ENCODE results near the gene LPCAT1.
A peak's percentile ranks its signal among the peaks of the same experiment; 100 is the strongest.
"Not testable (repeated sequence)": the region's sequence is repeated elsewhere in the genome, so short reads cannot be mapped to it uniquely, and the experiment has no call there.

The LPCAT1 gene

GRCh38 chr5:1463326-1464095 is 60.2 kb downstream of the LPCAT1 start:
- no peak for DNase-seq

GRCh38 chr5:1462358-1462757 is 61.4 kb downstream of the LPCAT1 start:
- DNase-seq: no peak

GRCh38 chr5:1461396-1461795 is 62.4 kb downstream of the LPCAT1 start:
- DNase-seq: no peak

- DNase-seq: no peak
Measured at GRCh38 chr5:1460054-1460682, 63.6 kb downstream of the LPCAT1 start.

GRCh38 chr5:1459435-1459834 is 64.3 kb downstream of the LPCAT1 start:
- not testable (repeated sequence) for DNase-seq

GRCh38 chr5:1456110-1456881 is 67.5 kb downstream of the LPCAT1 start:
- not testable (repeated sequence) for DNase-seq

GRCh38 chr5:1453613-1454012 is 70.1 kb downstream of the LPCAT1 start:
- DNase-seq: no peak

- no peak for DNase-seq
Measured at GRCh38 chr5:1449081-1449630, 74.6 kb downstream of the LPCAT1 start.

GRCh38 chr5:1448511-1449011 is 75.2 kb downstream of the LPCAT1 start:
- no peak for DNase-seq

- DNase-seq: no peak
Measured at GRCh38 chr5:1447671-1448361, 75.9 kb downstream of the LPCAT1 start.

GRCh38 chr5:1446602-1447343 is 77.0 kb downstream of the LPCAT1 start:
- no peak for DNase-seq

GRCh38 chr5:1445689-1446601 is 77.8 kb downstream of the LPCAT1 start:
- DNase-seq: no peak

GRCh38 chr5:1445313-1445688 is 78.5 kb downstream of the LPCAT1 start, which contains the start of gene SLC6A3:
Gene SLC6A3, minus strand, starts transcription at chr5:1445440. Its CDS starts 2,243 bp downstream, at chr5:1443197.
- DNase-seq: peak; percentile 36

- no peak for DNase-seq
Measured at GRCh38 chr5:1444361-1445189, 79.2 kb downstream of the LPCAT1 start.

GRCh38 chr5:1443991-1444360 is 79.8 kb downstream of the LPCAT1 start:
- DNase-seq: no peak

GRCh38 chr5:1443171-1443570 is 80.6 kb downstream of the LPCAT1 start:
- no peak for DNase-seq

- DNase-seq: no peak
Measured at GRCh38 chr5:1442222-1443145, 81.3 kb downstream of the LPCAT1 start.

GRCh38 chr5:1441166-1441865 is 82.4 kb downstream of the LPCAT1 start:
- DNase-seq: no peak

All from stimulated activated CD4-positive, alpha-beta T cell treated with anti-CD3 and anti-CD28 coated beads, Interleukin-4, amount 100 ng/mL, for 1 hour (primary cell).